Ovary (tissue), 3 donors: Measurements from ENCODE around the gene SH3BP1.

Source experiments
- CTCF ChIP-seq, 3 donors: fragments of 450-650 bp in 2 of 3; fragments of 200-600 bp in 1 of 3; IDR thresholded peaks; one replicate each; pipeline versions ENCODE4 v1.5.1 to v1.8.0; 2016 to 2022; ENCODE audit warnings: antibody characterized with exemption in 3 of 3, mild to moderate bottlenecking in 1 of 3
- POLR2A ChIP-seq: fragments of 450-650 bp; IDR thresholded peaks from one replicate; pipeline ENCODE4 v1.6.1; 2017; ENCODE audit warnings: antibody characterized with exemption, mild to moderate bottlenecking, moderate library complexity
- donor health status: DM: no; HTN: no; CAD: no.

- TF ChIP-seq POLR2A (no peak), CTCF (IDR thresholded peaks at IDR 0.05) (no peak)
Observed at GRCh38 chr22:37609240-37610152, 30.0 kb upstream of the SH3BP1 start.
